Heart left ventricle (tissue), 13 donors: ENCODE data around the gene TPRN.

Source experiments
- CTCF ChIP-seq, 12 donors: fragments of 200-600 bp; sonication (generic) in 4 of 12; IDR thresholded peaks; one replicate each; pipeline versions ENCODE4 v1.5.0 to v1.8.0; 2018 to 2022; ENCODE audit warnings: antibody characterized with exemption in 12 of 12, mild to moderate bottlenecking in 5 of 12
- POLR2A ChIP-seq, 2 donors: fragments of 450-650 bp; IDR thresholded peaks; one replicate each; pipeline ENCODE4 v1.6.1; 2017; ENCODE audit warnings: antibody characterized with exemption in 2 of 2, mild to moderate bottlenecking in 2 of 2, moderate library complexity in 2 of 2
- donor health status: ischemic (EF 13 %, LVEDD 7.1; RV severe dilation, severe dysfunction).
- donor health status: DM: no; HTN: yes; CAD: no.
- donor health status: DM: no; HTN: no; CAD: no.
- donor health status: ischemic (EF 25% LVEDD 6.9; RV normal size, moderate dysfunction).
- donor health status: ischemic (EF 25% LVEDD 5.7; RV mildly dilated, moderate dysfunction).
- donor health status: ischemic (EF 35%, LVEDD 5.7; RV mildly dilated, moderate dysfunction).
- donor health status: nonischemic (EF 11% LVEDD 7.7; RV severe dilation, severe dysfunction).
- donor health status: DM: yes; HTN: yes; CAD: no.
- donor health status: PGD.
- donor health status: ischemic (EF 29% LVEDD 5.4; RV normal size, mild dysfunction).
- donor health status: nonischemic (EF 23%, LVEDD 6.1; RV moderate dilation, normal function).

GRCh38 chr9:137221095-137221505, 20.6 kb upstream of the TPRN start:
- TF ChIP-seq POLR2A (IDR thresholded peaks at IDR 0.05) (no peak), CTCF (IDR thresholded peaks at IDR 0.05) (no peak)
